GM12878 (cell line): ENCODE measurements around the gene RETREG3. TPM values are rescaled to one million over a fixed set of nuclear protein-coding genes. Genes with fewer than 3 reads are reported as not detected.

Experiments
- ATAC-seq: fragments of 200-7000 bp; cut with Tn5 transposase; 3 replicates; pipeline ENCODE4 v1.9.1; 2020; ENCODE audit warnings: mild to moderate bottlenecking, moderate library complexity
- BruUV-seq: library from RNA; stranded (reverse); fragments of 400-500 nt; replicated peaks from 2 replicates; lab custom pipeline; 2021; lab: Mats Ljungman, UMichigan
- CTCF ChIA-PET: fragments of 300-600 bp; sonication (Branson Sonifier 250); formaldehyde crosslinking; extraction: SDS; loops from one replicate; lab custom pipeline; 2021; ENCODE audit warnings: inconsistent platforms; lab: Yijun Ruan, JAX
- POLR2A ChIA-PET: fragments of 350-600 bp; formaldehyde crosslinking; extraction: SDS; loops from one replicate; lab custom pipeline; 2021; ENCODE audit warnings: inconsistent platforms; lab: Charles Lee
- RAD21 ChIA-PET: fragments of 300-600 bp; sonication (Branson Sonifier 250); formaldehyde crosslinking; loops from one replicate; lab custom pipeline; 2023; ENCODE audit warnings: antibody characterized with exemption; ENCODE audit not compliant: unreplicated experiment; lab: Charles Lee
- SMC1A ChIA-PET: fragments of 300-600 bp; sonication (Branson Sonifier 250); formaldehyde crosslinking; loops from one replicate; lab custom pipeline; 2023; ENCODE audit not compliant: unreplicated experiment, uncharacterized antibody; lab: Charles Lee
- DNase-seq: peaks from one replicate; pipeline ENCODE4 v3.0.0-alpha.2; 2011; ENCODE audit warnings: low read depth, low spot score
- FAIRE-seq: peaks from 3 replicates; lab custom pipeline; 2011; peaks lifted over from hg19 to GRCh38; lab: Jason Lieb, UNC
- H2AFZ ChIP-seq: 2 replicates; pipeline ENCODE4 v1.6.0; 2011; ENCODE audit warnings: low read depth, low read length, control low read depth; ENCODE audit not compliant: control insufficient read depth
- H3K27ac ChIP-seq: 2 replicates; pipeline ENCODE4 v1.5.1; 2011; ENCODE audit warnings: control low read depth; ENCODE audit not compliant: control insufficient read depth, insufficient read depth
- H3K27me3 ChIP-seq, 2 experiments: replicated peaks in 1 of 2; 2 replicates each; pipeline versions ENCODE4 v1.6.0 to v1.6.1; 2011; ENCODE audit warnings: low read length in 1 of 2; ENCODE audit not compliant: control insufficient read depth in 2 of 2, insufficient read depth in 2 of 2
- H3K36me3 ChIP-seq, 2 experiments: 2 replicates each; pipeline ENCODE4 v1.5.1; 2011; ENCODE audit warnings: low read length in 1 of 2; ENCODE audit not compliant: control insufficient read depth in 2 of 2, insufficient read depth in 2 of 2
- H3K4me1 ChIP-seq: 2 replicates; pipeline ENCODE4 v1.6.1; 2011; ENCODE audit warnings: mild to moderate bottlenecking, low read length, moderate library complexity, mixed read lengths; ENCODE audit not compliant: control insufficient read depth, insufficient read depth
- H3K4me2 ChIP-seq: 2 replicates; pipeline ENCODE4 v1.6.0; 2011; ENCODE audit warnings: control low read depth; ENCODE audit not compliant: control insufficient read depth, insufficient read depth
- H3K4me3 ChIP-seq: fragments of 200-600 bp; sonication (generic); 2 replicates; pipeline ENCODE4 v1.5.1; 2016
- H3K79me2 ChIP-seq: 2 replicates; pipeline ENCODE4 v1.6.0; 2011; ENCODE audit warnings: low read length; ENCODE audit not compliant: control insufficient read depth, insufficient read depth
- H3K9ac ChIP-seq: 2 replicates; pipeline ENCODE4 v1.8.0; 2011; ENCODE audit warnings: low read length, control low read depth, mixed read lengths; ENCODE audit not compliant: control insufficient read depth, insufficient read depth
- H3K9me3 ChIP-seq: replicated peaks from 3 replicates; pipeline ENCODE4 v1.5.1; 2011; ENCODE audit warnings: mild to moderate bottlenecking, low read length; ENCODE audit not compliant: control insufficient read depth, insufficient read depth
- H4K20me1 ChIP-seq: 2 replicates; pipeline ENCODE4 v1.6.0; 2011; ENCODE audit not compliant: control insufficient read depth, insufficient read depth
- FOS ChIP-seq: IDR thresholded peaks from 3 replicates; pipeline ENCODE4 v1.6.1; 2011; ENCODE audit warnings: borderline replicate concordance; ENCODE audit not compliant: insufficient read length; ENCODE audit errors: extremely low read depth
- HCFC1 ChIP-seq: fragments of 150-350 bp; IDR thresholded peaks from 2 replicates; pipeline ENCODE4 v1.6.1; 2014; ENCODE audit warnings: low read length
- IKZF2 ChIP-seq, 2 experiments: fragments of 450-650 bp; IDR thresholded peaks; 2 replicates each; pipeline ENCODE4 v1.6.1; 2017; ENCODE audit warnings: mild to moderate bottlenecking in 2 of 2, moderate library complexity in 2 of 2
- NFYA ChIP-seq: IDR thresholded peaks from 2 replicates; pipeline ENCODE4 v1.6.1; 2011; ENCODE audit warnings: low read depth, mild to moderate bottlenecking, low read length, improper control_type of control experiment, borderline replicate concordance
- NR2F1 ChIP-seq: fragments of 450-650 bp; conservative IDR thresholded peaks from 2 replicates; pipeline ENCODE4 v1.6.1; 2017; ENCODE audit warnings: mild to moderate bottlenecking
- PML ChIP-seq: IDR thresholded peaks from 2 replicates; pipeline ENCODE4 v1.6.1; 2012; ENCODE audit warnings: low read length, inconsistent platforms
- POLR2AphosphoS2 ChIP-seq: IDR thresholded peaks from 2 replicates; pipeline ENCODE4 v1.6.1; 2011; ENCODE audit warnings: low read depth, mild to moderate bottlenecking, low read length, improper control_type of control experiment, moderate library complexity
- RAD21 ChIP-seq: IDR thresholded peaks from 2 replicates; pipeline ENCODE4 v1.6.1; 2011; ENCODE audit warnings: mild to moderate bottlenecking, low read depth, low read length, moderate library complexity; ENCODE audit not compliant: insufficient read depth
- SRF ChIP-seq, 2 experiments: IDR thresholded peaks; 2 replicates each; pipeline ENCODE4 v1.6.1; 2011; ENCODE audit warnings: low read depth in 2 of 2, low read length in 2 of 2, mild to moderate bottlenecking in 1 of 2, moderate library complexity in 1 of 2
- ZNF217 ChIP-seq: fragments of 450-650 bp; IDR thresholded peaks from 2 replicates; pipeline ENCODE4 v1.6.1; 2017; ENCODE audit warnings: antibody characterized with exemption, mild to moderate bottlenecking
- ZNF274 ChIP-seq: IDR thresholded peaks from one replicate; pipeline ENCODE4 v1.8.0; 2011; ENCODE audit not compliant: insufficient read length, insufficient read depth
- WGBS: methylation state at CpG from one replicate; pipeline ENCODE4 v1.1.6; 2016; ENCODE audit warnings: low lambda C conversion rate; ENCODE audit not compliant: insufficient replicate concordance, insufficient coverage; ENCODE audit errors: missing lambda C conversion rate; 5-methylcytosine and 5-hydroxymethylcytosine counted together
- in situ Hi-C: fragments of 300-500 bp; cut with MboI; formaldehyde crosslinking; loops from 9 replicates; pipeline ENCODE4 v1.14.3; 2018; ENCODE audit warnings: mixed read lengths
- intact Hi-C: fragments of 100-400 bp; cut with micrococcal nuclease; formaldehyde crosslinking; loops from one replicate; pipeline ENCODE4 v1.14.2; 2022; ENCODE audit not compliant: unreplicated experiment
- polyA plus RNA-seq, 11 experiments: library from polyadenylated mRNA; depleted of rRNA in 4 of 11; unstranded in 6 of 11; stranded (reverse) in 5 of 11; fragments of >200 nt; fragmentation: Nextera tagmentation in 4 of 11; fragmentation: Illumina TruSeq in 1 of 11; extraction: Ambion mirVana in 4 of 11; extraction: Trizol in 1 of 11; gene quantifications; 1 replicate in 1 of 11; 2 replicates in 10 of 11; pipeline versions ENCODE4 v1.2.1 to v1.2.3, GENCODE V29; 2011 to 2016; ENCODE audit warnings: inconsistent platforms in 2 of 11, missing spikeins in 2 of 11, low read depth in 1 of 11
- total RNA-seq, 4 experiments: library from RNA; depleted of rRNA in 3 of 4; stranded (reverse); fragments of >200 nt in 3 of 4; fragmentation: Illumina TruSeq in 1 of 4; extraction: Trizol in 1 of 4; gene quantifications; 2 replicates each; pipeline versions ENCODE4 v1.2.1 to v1.2.3, GENCODE V29; 2013 to 2021
- TF ChIP-seq, protein P1 (sequence below): fragments of 450-650 bp; IDR thresholded peaks from 2 replicates; pipeline ENCODE4 v1.6.1; 2016; ENCODE audit warnings: mild to moderate bottlenecking
- TF ChIP-seq, protein P2 (sequence below): fragments of 450-650 bp; formaldehyde crosslinking; IDR thresholded peaks from 2 replicates; pipeline ENCODE4 v1.5.0; 2022; ENCODE audit warnings: mild to moderate bottlenecking, missing genetic modification characterization
- TF ChIP-seq, protein P3 (sequence below): fragments of 450-650 bp; IDR thresholded peaks from 2 replicates; pipeline ENCODE4 v1.6.1; 2018; ENCODE audit warnings: mild to moderate bottlenecking, low read depth, moderate library complexity; ENCODE audit not compliant: partially characterized antibody
- TF ChIP-seq, protein P4 (sequence below): fragments of 450-650 bp; IDR thresholded peaks from 2 replicates; pipeline ENCODE4 v1.6.1; 2017; ENCODE audit warnings: mild to moderate bottlenecking, low read depth, inconsistent platforms; ENCODE audit not compliant: poor library complexity, severe bottlenecking

Gene RETREG3
- total and polyA plus RNA-seq, 10 of the 15 experiments (the other 5 are each of a cell fraction or from before 2014, with no cell fraction given): 7.0 to 50.6 (median 27.3) TPM

DNA sequence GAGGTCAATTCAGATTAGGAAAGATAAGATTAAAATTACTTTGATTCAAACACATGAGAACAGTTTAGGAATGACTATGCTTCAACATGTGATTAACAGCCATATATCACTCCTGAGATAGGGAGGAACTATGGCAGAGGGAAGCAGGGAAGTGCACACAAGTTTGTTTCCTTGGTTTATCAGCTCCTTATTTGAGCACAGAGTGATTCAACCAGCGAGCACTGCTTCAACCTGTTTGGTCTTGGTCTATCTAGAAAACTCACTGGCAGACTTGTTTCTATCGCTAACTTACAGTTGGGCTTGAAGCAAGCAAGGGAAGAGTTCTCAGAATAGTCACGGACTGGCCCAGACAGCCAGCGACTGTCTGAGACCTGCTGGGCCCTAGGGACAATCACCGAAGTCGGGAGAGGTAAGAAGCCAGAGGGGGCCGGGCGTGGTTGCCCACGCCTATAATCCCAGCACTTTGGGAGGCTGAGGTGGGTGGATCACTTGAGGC is 23.8 kb upstream of the RETREG3 start:
- intact Hi-C loops: no loop called here
- H3K4me2 ChIP-seq: no peak overlapping the region
- no peak overlapping the region for H2AFZ ChIP-seq
- H3K36me3 ChIP-seq: no peaks in the 10 kb centered on the region
- no peak overlapping the region for H3K27ac ChIP-seq
- H3K9ac ChIP-seq: no peak overlapping the region
- RAD21 ChIA-PET: interaction anchor here (1.8 kb wide), 1 partner anchor 9 kb away, joined by 4 read pairs; no protein-coding TSS in a partner anchor
- CTCF ChIA-PET: interaction anchor here (0.7 to 1.2 kb wide), 2 partner anchors 55 to 309 kb away, joined by 4 to 5 read pairs; partner anchors contain the start of gene PSMC3IP
- WGBS: 74% methylated on average over 9 of the region's 9 CpGs
- no peaks in the 10 kb centered on the region for H3K27me3 ChIP-seq
- no TSS peak for BruUV-seq
- FAIRE-seq (no peak), ATAC-seq (no peak), DNase-seq (no peak)
- POLR2A ChIA-PET: interaction anchor here (0.6 kb wide), 2 partner anchors 101 to 1088 kb away, joined by 3 to 5 read pairs; no protein-coding TSS in a partner anchor
- no peaks in the 10 kb centered on the region for H4K20me1 ChIP-seq
- SMC1A ChIA-PET: interaction anchor here (0.5 to 2.0 kb wide), 3 partner anchors 14 to 25 kb away, joined by 3 to 7 read pairs (median 6); partner anchors contain the start of gene TUBG1
- no peaks in the 10 kb centered on the region for H3K79me2 ChIP-seq
- no peaks in the 10 kb centered on the region for H3K4me1 ChIP-seq
- no peak overlapping the region for H3K4me3 ChIP-seq
- in situ Hi-C loops: no loop called here
- no peaks in the 10 kb centered on the region for H3K9me3 ChIP-seq
- TF ChIP-seq, protein P1, sequence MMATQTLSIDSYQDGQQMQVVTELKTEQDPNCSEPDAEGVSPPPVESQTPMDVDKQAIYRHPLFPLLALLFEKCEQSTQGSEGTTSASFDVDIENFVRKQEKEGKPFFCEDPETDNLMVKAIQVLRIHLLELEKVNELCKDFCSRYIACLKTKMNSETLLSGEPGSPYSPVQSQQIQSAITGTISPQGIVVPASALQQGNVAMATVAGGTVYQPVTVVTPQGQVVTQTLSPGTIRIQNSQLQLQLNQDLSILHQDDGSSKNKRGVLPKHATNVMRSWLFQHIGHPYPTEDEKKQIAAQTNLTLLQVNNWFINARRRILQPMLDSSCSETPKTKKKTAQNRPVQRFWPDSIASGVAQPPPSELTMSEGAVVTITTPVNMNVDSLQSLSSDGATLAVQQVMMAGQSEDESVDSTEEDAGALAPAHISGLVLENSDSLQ: no peak
- no peak for TF ChIP-seq ZNF274
- no peak for TF ChIP-seq PML
- TF ChIP-seq NR2F1: no peak
- no peak for TF ChIP-seq ZNF217
- no peak for TF ChIP-seq FOS
- no peak for TF ChIP-seq HCFC1
- no peak for TF ChIP-seq NFYA
- TF ChIP-seq RAD21: no peak
- no peak for TF ChIP-seq IKZF2 (IDR thresholded peaks at IDR 0.05)
- TF ChIP-seq, protein P2, sequence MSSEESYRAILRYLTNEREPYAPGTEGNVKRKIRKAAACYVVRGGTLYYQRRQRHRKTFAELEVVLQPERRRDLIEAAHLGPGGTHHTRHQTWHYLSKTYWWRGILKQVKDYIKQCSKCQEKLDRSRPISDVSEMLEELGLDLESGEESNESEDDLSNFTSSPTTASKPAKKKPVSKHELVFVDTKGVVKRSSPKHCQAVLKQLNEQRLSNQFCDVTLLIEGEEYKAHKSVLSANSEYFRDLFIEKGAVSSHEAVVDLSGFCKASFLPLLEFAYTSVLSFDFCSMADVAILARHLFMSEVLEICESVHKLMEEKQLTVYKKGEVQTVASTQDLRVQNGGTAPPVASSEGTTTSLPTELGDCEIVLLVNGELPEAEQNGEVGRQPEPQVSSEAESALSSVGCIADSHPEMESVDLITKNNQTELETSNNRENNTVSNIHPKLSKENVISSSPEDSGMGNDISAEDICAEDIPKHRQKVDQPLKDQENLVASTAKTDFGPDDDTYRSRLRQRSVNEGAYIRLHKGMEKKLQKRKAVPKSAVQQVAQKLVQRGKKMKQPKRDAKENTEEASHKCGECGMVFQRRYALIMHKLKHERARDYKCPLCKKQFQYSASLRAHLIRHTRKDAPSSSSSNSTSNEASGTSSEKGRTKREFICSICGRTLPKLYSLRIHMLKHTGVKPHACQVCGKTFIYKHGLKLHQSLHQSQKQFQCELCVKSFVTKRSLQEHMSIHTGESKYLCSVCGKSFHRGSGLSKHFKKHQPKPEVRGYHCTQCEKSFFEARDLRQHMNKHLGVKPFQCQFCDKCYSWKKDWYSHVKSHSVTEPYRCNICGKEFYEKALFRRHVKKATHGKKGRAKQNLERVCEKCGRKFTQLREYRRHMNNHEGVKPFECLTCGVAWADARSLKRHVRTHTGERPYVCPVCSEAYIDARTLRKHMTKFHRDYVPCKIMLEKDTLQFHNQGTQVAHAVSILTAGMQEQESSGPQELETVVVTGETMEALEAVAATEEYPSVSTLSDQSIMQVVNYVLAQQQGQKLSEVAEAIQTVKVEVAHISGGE (CRISPR knock-in tag): no peak
- TF ChIP-seq, protein P3, sequence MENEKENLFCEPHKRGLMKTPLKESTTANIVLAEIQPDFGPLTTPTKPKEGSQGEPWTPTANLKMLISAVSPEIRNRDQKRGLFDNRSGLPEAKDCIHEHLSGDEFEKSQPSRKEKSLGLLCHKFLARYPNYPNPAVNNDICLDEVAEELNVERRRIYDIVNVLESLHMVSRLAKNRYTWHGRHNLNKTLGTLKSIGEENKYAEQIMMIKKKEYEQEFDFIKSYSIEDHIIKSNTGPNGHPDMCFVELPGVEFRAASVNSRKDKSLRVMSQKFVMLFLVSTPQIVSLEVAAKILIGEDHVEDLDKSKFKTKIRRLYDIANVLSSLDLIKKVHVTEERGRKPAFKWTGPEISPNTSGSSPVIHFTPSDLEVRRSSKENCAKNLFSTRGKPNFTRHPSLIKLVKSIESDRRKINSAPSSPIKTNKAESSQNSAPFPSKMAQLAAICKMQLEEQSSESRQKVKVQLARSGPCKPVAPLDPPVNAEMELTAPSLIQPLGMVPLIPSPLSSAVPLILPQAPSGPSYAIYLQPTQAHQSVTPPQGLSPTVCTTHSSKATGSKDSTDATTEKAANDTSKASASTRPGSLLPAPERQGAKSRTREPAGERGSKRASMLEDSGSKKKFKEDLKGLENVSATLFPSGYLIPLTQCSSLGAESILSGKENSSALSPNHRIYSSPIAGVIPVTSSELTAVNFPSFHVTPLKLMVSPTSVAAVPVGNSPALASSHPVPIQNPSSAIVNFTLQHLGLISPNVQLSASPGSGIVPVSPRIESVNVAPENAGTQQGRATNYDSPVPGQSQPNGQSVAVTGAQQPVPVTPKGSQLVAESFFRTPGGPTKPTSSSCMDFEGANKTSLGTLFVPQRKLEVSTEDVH: no peak
- no peak for TF ChIP-seq SRF (IDR thresholded peaks at IDR 0.05; ENCODE audit: low read depth in 2 of 2, low read length in 2 of 2)
- TF ChIP-seq, protein P4, sequence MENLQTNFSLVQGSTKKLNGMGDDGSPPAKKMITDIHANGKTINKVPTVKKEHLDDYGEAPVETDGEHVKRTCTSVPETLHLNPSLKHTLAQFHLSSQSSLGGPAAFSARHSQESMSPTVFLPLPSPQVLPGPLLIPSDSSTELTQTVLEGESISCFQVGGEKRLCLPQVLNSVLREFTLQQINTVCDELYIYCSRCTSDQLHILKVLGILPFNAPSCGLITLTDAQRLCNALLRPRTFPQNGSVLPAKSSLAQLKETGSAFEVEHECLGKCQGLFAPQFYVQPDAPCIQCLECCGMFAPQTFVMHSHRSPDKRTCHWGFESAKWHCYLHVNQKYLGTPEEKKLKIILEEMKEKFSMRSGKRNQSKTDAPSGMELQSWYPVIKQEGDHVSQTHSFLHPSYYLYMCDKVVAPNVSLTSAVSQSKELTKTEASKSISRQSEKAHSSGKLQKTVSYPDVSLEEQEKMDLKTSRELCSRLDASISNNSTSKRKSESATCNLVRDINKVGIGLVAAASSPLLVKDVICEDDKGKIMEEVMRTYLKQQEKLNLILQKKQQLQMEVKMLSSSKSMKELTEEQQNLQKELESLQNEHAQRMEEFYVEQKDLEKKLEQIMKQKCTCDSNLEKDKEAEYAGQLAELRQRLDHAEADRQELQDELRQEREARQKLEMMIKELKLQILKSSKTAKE: no peak
- no peak for TF ChIP-seq POLR2AphosphoS2
